NCI-H2196 treated with DMSO at 0.1 percent for 48 hours (cell line): ENCODE data around the gene COMMD1.
A peak's percentile ranks its signal among the peaks of the same experiment; 100 is the strongest.
"Not testable (repeated sequence)": the region's sequence is repeated elsewhere in the genome, so short reads cannot be mapped to it uniquely, and the experiment has no call there.

ENCODE experiments used
- DNase-seq: peaks from one replicate; lab custom pipeline; 2025; ENCODE audit not compliant: unreplicated experiment; lab: John Stamatoyannopoulos, UW

The COMMD1 gene

DNA sequence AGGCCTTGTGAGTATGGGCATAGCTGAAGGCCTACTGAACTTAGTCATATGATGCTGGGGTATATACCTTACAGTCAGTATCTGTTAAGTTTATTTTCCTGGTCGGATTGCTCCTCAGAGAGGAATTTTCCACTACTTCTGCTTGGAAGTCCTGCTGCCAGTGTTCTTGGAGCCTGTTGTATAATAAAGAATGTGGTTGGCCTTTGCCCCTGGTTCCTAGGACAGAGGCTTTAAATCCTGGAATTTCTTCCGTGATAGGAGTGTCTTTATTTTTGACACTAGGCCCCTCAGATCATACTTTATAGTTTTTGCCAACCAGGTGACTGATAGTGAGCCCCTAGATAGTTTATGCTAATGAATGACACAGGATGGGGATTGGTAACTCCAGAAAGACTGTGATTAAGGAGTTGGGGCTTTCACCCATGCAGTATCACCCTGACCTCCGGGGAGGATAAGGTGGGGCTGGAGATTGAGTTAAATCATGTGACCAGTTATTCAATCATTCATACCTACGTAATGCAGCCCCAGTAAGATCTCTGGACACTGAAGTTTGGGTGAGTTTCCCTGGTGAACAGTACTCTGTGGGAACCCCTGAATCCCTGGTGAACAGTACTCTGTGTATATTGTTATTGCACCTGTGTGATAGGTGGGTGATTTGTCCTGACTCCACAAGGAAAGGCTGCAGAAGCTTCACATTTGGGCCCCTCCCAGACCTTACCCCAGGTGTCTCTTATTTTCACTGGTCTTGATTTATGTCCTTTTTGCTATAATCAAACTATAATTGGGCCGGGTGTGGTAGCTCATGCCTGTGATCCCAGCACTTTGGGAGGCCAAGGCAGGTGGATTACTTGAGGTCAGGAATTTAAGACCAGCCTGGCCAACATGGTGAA, 56.9 kb downstream of the COMMD1 start:
- no peak for DNase-seq

- no peak for DNase-seq
These were observed 60.7 kb downstream of the COMMD1 start for GRCh38 chr2:61966087-61966727.

- no peak for DNase-seq
These were observed 61.8 kb downstream of the COMMD1 start for GRCh38 chr2:61967262-61967661.

GRCh38 chr2:61969376-61969775, 63.9 kb downstream of the COMMD1 start:
- DNase-seq = no peak

GRCh38 chr2:61970807-61971556, 65.5 kb downstream of the COMMD1 start:
- no peak for DNase-seq

GRCh38 chr2:61978522-61978921, 73.0 kb downstream of the COMMD1 start:
- no peak for DNase-seq

DNA sequence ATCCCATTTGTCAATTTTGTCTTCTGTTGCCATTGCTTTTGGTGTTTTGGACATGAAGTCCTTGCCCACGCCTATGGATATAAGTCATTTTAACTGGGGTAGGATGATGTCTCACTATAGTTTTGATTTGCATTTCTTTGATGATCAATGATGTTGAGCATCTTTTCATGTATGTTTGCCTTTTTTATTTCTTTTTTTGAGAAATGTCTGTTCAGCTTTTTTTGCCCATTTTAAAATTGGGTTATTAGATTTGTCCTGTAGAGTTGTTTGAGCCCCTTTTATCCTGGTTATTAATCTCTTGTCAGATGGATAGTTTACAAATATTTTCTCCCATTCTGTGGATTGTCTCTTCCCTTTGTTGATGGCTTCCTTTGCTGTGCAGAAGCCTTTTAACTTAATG, 75.3 kb downstream of the COMMD1 start:
- no peak for DNase-seq

DNA sequence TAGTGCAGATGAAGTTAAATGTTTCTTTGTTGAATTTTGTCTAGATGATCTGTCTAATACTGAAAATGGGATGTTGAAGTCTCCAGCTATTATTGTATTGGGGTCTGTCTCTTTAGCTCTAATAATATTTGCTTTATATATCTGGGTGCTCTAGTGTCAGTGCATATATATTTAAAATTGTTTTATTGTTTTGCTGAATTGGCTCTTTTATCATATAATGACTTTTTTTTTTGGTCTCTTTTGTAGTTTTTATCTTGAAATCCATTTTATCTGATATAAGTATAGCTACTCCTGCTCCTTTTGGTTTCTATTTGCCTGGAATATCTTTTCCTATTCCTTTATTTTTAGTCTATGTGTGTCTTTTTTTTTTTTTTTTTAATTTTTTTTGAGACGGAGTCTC, 79.2 kb downstream of the COMMD1 start:
- no peak for DNase-seq

DNA sequence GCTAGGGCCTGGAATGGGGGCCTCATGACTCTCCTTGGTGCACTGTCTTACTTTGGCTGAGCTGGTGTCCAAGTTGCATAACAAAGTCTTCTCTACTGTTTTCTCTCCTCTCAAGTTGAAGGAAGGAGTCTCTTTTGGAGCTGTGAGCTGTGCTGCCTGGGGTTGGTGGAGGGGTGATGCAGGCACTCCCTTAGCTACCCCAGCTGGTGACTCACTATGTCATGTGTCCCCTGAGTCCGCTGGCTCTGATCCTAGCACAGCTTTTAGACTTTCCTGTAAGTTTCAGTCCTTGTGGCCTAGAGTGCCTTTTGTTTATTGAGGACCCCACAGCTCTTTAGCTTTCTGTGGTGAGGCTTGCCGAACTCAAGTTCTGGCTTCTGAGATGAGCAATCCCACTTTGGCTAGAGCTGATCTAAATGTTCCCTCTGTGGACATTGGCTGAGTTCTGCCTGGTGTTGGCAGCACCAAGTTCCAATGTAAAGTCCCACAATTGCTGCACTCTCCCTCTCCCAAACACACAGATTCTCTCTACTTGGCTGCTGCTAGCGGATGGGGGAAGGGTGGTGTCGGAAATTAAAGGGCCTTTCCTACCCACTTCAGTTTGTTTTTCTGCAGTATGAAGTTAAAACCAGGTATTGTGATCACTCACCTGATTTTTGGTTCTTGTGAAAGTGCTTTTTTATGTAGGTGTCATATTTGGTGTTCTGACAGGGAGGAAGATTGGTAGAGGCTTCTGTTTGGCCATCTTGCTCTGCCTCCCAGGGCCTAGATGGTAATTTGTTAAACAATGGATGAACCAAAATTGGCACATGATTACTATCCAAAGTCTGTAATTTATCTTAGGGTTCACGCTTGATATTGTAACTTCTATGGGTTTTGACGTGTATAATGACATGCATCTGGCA, 83.2 kb downstream of the COMMD1 start:
- no peak for DNase-seq

GRCh38 chr2:61993422-61994024, 88.0 kb downstream of the COMMD1 start:
- peak; percentile 2 for DNase-seq

- DNase-seq = no peak
These were observed 89.1 kb downstream of the COMMD1 start for GRCh38 chr2:61994531-61994930.

DNA sequence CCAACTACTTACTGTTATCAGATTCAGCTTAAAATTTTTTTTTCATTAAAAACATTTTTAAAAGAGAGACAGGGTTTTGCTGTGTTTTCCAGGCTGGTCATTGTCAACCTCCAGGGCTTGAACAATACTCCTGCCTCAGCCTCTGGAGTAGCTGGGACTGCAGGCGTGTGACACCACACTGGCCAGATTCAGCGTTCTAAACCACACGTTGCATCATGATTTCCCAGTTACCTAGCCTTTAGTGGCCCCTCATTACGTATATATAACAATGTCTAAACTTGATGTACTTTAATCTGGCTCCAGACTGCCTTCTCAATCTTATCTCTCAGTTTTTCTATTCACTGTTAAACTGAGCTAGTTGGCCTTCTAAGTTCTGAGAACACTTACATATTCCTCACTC, 89.6 kb downstream of the COMMD1 start:
- DNase-seq = no peak

DNA sequence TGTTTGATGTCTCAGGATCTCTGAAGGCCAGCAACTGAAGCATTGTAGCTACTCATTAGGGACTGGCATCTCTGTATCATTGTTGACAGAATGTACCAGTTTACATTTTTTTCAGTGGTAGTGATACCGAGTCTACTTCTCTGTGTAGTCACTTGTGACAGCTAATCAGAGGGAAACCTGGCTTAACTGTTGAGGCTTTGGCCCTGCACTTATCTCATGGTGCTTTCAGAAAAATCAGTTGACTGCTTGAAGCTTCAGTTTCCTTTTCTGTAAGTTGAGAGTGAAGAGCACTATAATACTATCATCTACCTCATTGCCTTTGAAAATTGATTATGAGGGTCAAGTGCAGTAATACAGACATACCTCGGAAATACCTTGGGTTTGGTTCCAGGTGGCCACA, 90.0 kb downstream of the COMMD1 start:
- DNase-seq = no peak

DNA sequence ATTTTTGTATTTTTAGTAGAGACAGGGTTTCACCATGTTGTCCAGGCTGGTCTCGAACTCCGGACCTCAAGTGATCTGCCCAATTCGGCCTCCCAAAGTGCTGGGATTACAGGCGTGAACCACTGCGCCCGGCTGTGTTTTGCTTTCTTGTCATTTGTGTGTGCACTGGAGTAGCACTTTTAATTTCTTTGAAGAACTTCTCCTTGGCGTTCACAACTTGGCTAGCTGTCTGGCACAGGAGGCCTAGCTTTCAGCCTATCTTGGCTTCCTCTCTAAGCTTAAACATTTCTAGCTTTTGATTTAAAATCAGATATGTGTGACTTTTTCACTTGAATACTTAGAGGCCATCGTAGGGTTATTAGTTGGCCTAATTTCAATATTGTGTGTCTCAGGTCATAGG, 93.0 kb downstream of the COMMD1 start:
- no peak for DNase-seq

GRCh38 chr2:62000538-62000937, 95.1 kb downstream of the COMMD1 start:
- DNase-seq = no peak

DNA sequence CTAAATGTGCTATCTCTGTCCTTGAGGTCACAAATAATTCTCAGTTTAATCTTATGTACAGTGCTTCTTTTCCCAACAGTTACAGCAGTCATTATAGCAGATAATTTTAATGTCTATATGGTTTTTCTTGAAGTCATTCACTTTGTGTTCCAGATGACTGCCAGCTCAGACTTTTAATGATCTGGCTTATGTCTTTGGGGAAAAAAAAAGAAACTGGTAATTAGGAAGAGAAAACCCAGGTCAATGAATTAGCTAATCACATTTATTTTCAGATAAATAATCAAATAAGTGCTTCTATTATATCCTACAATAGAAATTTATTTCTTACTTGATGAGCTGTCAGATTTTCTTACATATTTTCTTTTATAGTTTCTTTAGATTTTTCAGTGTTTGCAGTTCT, 96.0 kb downstream of the COMMD1 start:
- DNase-seq = no peak

DNA sequence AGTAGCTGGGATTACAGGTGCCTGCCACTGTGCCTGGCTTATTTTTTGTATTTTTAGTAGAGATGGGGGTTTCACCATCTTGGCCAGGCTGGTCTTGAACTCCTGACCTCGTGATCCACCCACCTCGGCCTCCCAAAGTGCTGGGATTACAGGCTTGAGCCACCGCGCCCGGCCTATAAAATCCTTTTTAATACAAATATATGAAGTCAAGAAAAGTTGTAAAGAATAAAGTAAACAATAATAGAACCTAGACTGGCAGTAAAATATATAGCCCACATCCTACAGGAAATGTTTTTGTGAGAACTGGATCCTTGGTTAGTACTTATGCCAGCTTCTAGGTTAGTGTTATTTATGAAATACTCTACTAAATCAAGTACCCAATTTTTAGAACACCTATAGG, 99.0 kb downstream of the COMMD1 start:
- DNase-seq = not testable (repeated sequence)

DNA sequence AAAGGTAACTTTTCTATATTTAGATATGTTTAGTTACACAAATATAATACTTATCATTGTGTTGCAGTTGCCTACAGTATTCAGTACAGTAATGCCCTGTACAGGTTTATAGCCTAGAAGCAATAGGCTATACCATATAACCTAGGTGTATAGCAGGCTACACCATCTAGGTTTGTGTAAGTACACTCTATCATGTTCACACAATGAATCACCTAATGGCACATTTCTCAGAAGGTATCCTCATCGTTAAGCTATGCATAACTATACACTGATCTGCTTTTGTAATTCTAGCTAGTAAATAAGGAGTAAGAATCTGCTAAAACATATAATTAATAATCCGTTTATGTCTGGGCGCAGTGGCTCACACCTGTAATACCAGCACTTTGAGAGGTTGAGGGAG, 102.1 kb downstream of the COMMD1 start:
- no peak for DNase-seq

DNA sequence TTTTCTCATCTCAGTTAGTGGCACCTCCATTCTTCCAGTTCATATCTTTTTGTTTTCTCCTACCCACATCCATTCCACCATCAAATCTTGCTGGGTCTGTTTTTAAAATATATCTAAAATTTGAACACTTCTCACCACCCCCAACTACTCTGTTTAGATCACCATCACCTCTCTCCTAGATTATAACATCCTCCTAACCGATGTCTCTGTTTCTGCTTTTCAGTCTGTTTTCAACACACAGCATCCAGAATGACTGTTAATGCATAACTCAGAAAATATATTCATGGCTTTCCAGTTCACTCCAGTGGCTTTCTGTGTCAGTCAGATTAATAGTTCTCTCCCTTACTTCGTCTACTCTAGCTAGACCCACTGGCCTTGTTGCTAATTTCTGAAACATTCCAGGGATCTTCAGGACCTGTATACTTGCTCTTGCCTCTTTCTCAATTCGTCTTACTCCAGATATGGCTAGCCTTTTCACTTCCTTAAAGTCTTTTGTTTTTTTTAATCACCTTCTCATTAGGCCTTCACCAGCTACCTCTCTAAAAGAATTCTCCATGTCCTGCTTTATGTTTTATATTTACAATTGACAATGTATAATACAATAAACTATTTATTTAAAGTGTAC, 105.3 kb downstream of the COMMD1 start:
- DNase-seq = no peak

DNA sequence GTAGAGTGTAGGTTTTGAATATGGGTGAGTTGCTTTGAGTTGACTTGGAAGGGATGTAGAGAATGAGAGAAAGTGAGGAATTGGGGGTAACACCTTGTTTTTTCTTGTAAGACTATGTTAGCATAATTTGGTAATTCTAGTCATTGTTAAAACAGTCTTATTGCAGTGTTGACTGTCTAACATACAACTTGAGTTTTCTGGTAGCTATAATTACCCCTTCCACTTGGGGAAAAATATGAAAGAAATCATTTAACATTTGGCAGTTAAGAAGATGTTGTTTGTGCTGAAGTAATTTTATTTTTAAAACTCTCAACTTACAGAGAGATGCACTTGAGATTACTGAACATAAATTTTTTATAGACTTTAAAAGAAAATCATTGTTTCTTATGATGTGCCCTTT, 108.2 kb downstream of the COMMD1 start:
- DNase-seq = no peak
